ENCODE data around the gene PSTPIP1.

DNA sequence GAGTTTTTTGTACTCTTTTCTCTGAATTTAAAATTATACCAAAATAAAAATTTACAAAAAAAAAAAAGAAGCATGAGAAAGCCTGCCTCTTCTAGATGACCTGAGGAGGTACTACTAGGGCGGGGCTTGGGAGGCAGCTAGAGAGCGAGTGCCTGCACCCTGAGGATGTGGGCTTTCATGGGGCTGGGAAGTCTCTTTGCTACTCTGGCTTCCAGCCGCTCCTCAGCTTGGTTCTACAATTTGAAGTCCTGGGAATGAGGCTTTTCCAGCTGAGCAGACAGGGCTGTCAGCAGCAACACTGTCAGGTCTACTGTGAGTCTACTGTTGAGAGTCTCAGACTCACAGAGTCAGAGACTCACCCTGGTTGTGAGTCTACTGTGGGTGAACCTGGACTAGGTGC lies 8.2 kb upstream of the PSTPIP1 start:
- TF ChIP-seq EP300 (IDR thresholded peaks at IDR 0.05) (no peak), POLR2A (IDR thresholded peaks at IDR 0.05) (no peak), CTCF (IDR thresholded peaks at IDR 0.05) (no peak), POLR2AphosphoS5 (IDR thresholded peaks at IDR 0.05) (no peak)
